HepG2 (cell line): ENCODE results near the gene EOLA1. TPM values are rescaled to one million over a fixed set of nuclear protein-coding genes. Genes with fewer than 3 reads are reported as not detected.
"Not testable (repeated sequence)": the region's sequence is repeated elsewhere in the genome, so short reads cannot be mapped to it uniquely, and the experiment has no call there.

Source experiments
- ATAC-seq: fragments of 200-7000 bp; cut with Tn5 transposase; 3 replicates; pipeline ENCODE4 v1.9.1; 2020; ENCODE audit warnings: mild to moderate bottlenecking, moderate library complexity
- BruUV-seq: library from RNA; stranded (reverse); fragments of 400-500 nt; replicated peaks from 2 replicates; lab custom pipeline; 2021; lab: Mats Ljungman, UMichigan
- CTCF ChIA-PET: fragments of 300-600 bp; formaldehyde crosslinking; extraction: SDS; loops from one replicate; lab custom pipeline; 2021; ENCODE audit warnings: low total read pairs, inconsistent platforms, low intra/inter-chr PET ratio; lab: Yijun Ruan, JAX
- POLR2A ChIA-PET: fragments of 350-600 bp; sonication (Branson Sonifier 250); formaldehyde crosslinking; loops from one replicate; lab custom pipeline; 2020; ENCODE audit warnings: antibody characterized with exemption, inconsistent platforms; lab: Yijun Ruan, JAX
- DNase-seq: peaks from one replicate; pipeline ENCODE4 v3.0.0-alpha.2; 2015; ENCODE audit warnings: low spot score
- FAIRE-seq: peaks from 3 replicates; lab custom pipeline; 2011; peaks lifted over from hg19 to GRCh38; lab: Jason Lieb, UNC
- H2AFZ ChIP-seq: one replicate; pipeline ENCODE4 v1.6.1; 2011; ENCODE audit warnings: low read length, inconsistent platforms
- H3K27ac ChIP-seq: fragments of 300-600 bp; 3 replicates; pipeline ENCODE4 v1.8.0; 2011; ENCODE audit warnings: mixed run types, mild to moderate bottlenecking, mixed read lengths, low read length, inconsistent platforms; ENCODE audit not compliant: insufficient read depth; ENCODE audit errors: extremely low read length
- H3K27me3 ChIP-seq, 2 experiments: fragments of 200-600 bp in 1 of 2; 2 replicates in 1 of 2; 3 replicates in 1 of 2; pipeline versions ENCODE4 v1.6.0 to v1.8.0; 2011; ENCODE audit warnings: low read length in 2 of 2, mild to moderate bottlenecking in 2 of 2, moderate library complexity in 2 of 2, inconsistent platforms in 1 of 2; ENCODE audit not compliant: insufficient read depth in 2 of 2, control insufficient read depth in 1 of 2
- H3K36me3 ChIP-seq, 2 experiments: fragments of 200-600 bp in 1 of 2; replicated peaks in 1 of 2; 2 replicates in 1 of 2; 3 replicates in 1 of 2; pipeline versions ENCODE4 v1.5.1 to v1.8.0; 2011; ENCODE audit warnings: low read length in 2 of 2, inconsistent platforms in 1 of 2; ENCODE audit not compliant: insufficient read depth in 2 of 2, control insufficient read depth in 1 of 2
- H3K4me1 ChIP-seq: 2 replicates; pipeline ENCODE4 v1.5.1; 2012; ENCODE audit warnings: low read length, inconsistent platforms; ENCODE audit not compliant: insufficient read depth
- H3K4me2 ChIP-seq: 2 replicates; pipeline ENCODE4 v1.6.0; 2011; ENCODE audit warnings: low read depth, low read length, inconsistent platforms
- H3K4me3 ChIP-seq, 3 experiments: fragments of 200-600 bp in 1 of 3; sonication (generic), shearing (Covaris generic) in 1 of 3; replicated peaks in 1 of 3; 2 replicates each; pipeline ENCODE4 v1.5.1; 2011 to 2016; ENCODE audit warnings: low read length in 3 of 3, inconsistent platforms in 2 of 3, low read depth in 2 of 3, mild to moderate bottlenecking in 2 of 3, control low read depth in 1 of 3, mixed read lengths in 1 of 3; ENCODE audit not compliant: insufficient read depth in 1 of 3
- H3K79me2 ChIP-seq: one replicate; pipeline ENCODE4 v1.6.1; 2011; ENCODE audit warnings: low read length, inconsistent platforms; ENCODE audit not compliant: insufficient read depth
- H3K9ac ChIP-seq: 2 replicates; pipeline ENCODE4 v1.6.0; 2011; ENCODE audit warnings: mild to moderate bottlenecking, low read depth, low read length, inconsistent platforms; ENCODE audit not compliant: insufficient read depth
- H3K9me3 ChIP-seq: 2 replicates; pipeline ENCODE4 v1.5.1; 2012; ENCODE audit warnings: mild to moderate bottlenecking, low read length
- H4K20me1 ChIP-seq: 2 replicates; pipeline ENCODE4 v1.6.0; 2011; ENCODE audit warnings: inconsistent platforms, mild to moderate bottlenecking, low read length, moderate library complexity; ENCODE audit not compliant: insufficient read depth
- CCDC6 ChIP-seq: sonication (generic); formaldehyde crosslinking; IDR thresholded peaks from 2 replicates; pipeline ENCODE4 v1.8.1; 2022; ENCODE audit warnings: mild to moderate bottlenecking, missing genetic modification reagents, moderate library complexity
- ETV6 ChIP-seq: sonication (generic); formaldehyde crosslinking; conservative IDR thresholded peaks from 2 replicates; pipeline ENCODE4 v1.4.0; 2020; ENCODE audit warnings: missing genetic modification reagents
- KLF13 ChIP-seq: sonication (generic); formaldehyde crosslinking; IDR thresholded peaks from 2 replicates; pipeline ENCODE4 v1.4.0; 2020; ENCODE audit warnings: mild to moderate bottlenecking, missing genetic modification reagents
- KLF16 ChIP-seq, 2 experiments: sonication (generic) in 1 of 2; formaldehyde crosslinking in 1 of 2; IDR thresholded peaks; 2 replicates each; pipeline versions ENCODE4 v1.6.1 to v1.8.0; 2016 to 2023; ENCODE audit warnings: missing genetic modification reagents in 2 of 2, missing compliant biosample characterization in 1 of 2
- MBNL3 ChIP-seq: fragments of 250-450 bp; sonication (Bioruptor Pico); conservative IDR thresholded peaks from 2 replicates; pipeline ENCODE4 v1.8.0; 2022; ENCODE audit warnings: mild to moderate bottlenecking, inconsistent platforms
- PAX8 ChIP-seq: sonication (generic); formaldehyde crosslinking; IDR thresholded peaks from 2 replicates; pipeline ENCODE4 v1.8.0; 2022; ENCODE audit warnings: mild to moderate bottlenecking, missing genetic modification reagents, borderline replicate concordance
- PRPF4 ChIP-seq: fragments of 200-400 bp; formaldehyde crosslinking; IDR thresholded peaks from 2 replicates; pipeline ENCODE4 v1.6.1; 2016; ENCODE audit warnings: low read length, low read depth; ENCODE audit not compliant: poor library complexity, severe bottlenecking
- ZFP62 ChIP-seq: sonication (generic); formaldehyde crosslinking; IDR thresholded peaks from 2 replicates; pipeline ENCODE4 v1.4.0; 2020; ENCODE audit warnings: missing genetic modification reagents
- ZNF770 ChIP-seq: sonication (generic); formaldehyde crosslinking; IDR thresholded peaks from 2 replicates; pipeline ENCODE4 v1.5.0; 2020; ENCODE audit warnings: mild to moderate bottlenecking, missing genetic modification reagents
- WGBS: methylation state at CpG from one replicate; pipeline ENCODE4 v1.1.6; 2017; ENCODE audit warnings: low lambda C conversion rate; 5-methylcytosine and 5-hydroxymethylcytosine counted together
- in situ Hi-C: cut with HindIII; loops from 2 replicates; pipeline ENCODE4 v1.10.0; 2017; ENCODE audit warnings: low pct_unique_long_range_greater_than_20kb; ENCODE audit not compliant: extremely low pct_ligation_motif_present
- intact Hi-C: fragments of 100-400 bp; cut with micrococcal nuclease; formaldehyde crosslinking; loops from one replicate; pipeline ENCODE4 v1.10.0; 2022; ENCODE audit not compliant: unreplicated experiment
- polyA plus RNA-seq, 8 experiments: library from polyadenylated mRNA; depleted of rRNA in 3 of 8; stranded (reverse) in 7 of 8; unstranded in 1 of 8; fragments of >200 nt; fragmentation: Illumina TruSeq in 4 of 8; extraction: Trizol in 4 of 8; gene quantifications; 2 replicates each; pipeline versions ENCODE4 v1.2.1 to v1.2.3, GENCODE V29; 2011 to 2016; ENCODE audit warnings: low read depth in 4 of 8, missing spikeins in 1 of 8, mixed read lengths in 1 of 8; ENCODE audit not compliant: insufficient read depth in 1 of 8
- total RNA-seq, 5 experiments: library from RNA; depleted of rRNA; stranded (reverse); fragments of >200 nt; fragmentation: Illumina TruSeq; extraction: Trizol; gene quantifications; 2 replicates each; pipeline ENCODE4 v1.2.3, GENCODE V29; 2016; ENCODE audit warnings: low read depth in 1 of 5
- TF ChIP-seq, protein P1 (sequence below): IDR thresholded peaks from 2 replicates; pipeline ENCODE4 v1.4.0; 2020; ENCODE audit warnings: mild to moderate bottlenecking, missing genetic modification reagents
- TF ChIP-seq, protein P2 (sequence below): sonication (generic); formaldehyde crosslinking; IDR thresholded peaks from 2 replicates; pipeline ENCODE4 v1.8.1; 2023; ENCODE audit warnings: missing genetic modification reagents, mild to moderate bottlenecking, borderline replicate concordance
- TF ChIP-seq, protein P3 (sequence below): sonication (generic); formaldehyde crosslinking; IDR thresholded peaks from 2 replicates; pipeline ENCODE4 v1.4.0; 2020; ENCODE audit warnings: missing genetic modification reagents, low read depth, mild to moderate bottlenecking, borderline replicate concordance

Gene EOLA1
- total and polyA plus RNA-seq, 2 of the 13 experiments (the other 11 are each of a cell fraction or from before 2014, with no cell fraction given), result 6.5 to 9.6 TPM

DNA sequence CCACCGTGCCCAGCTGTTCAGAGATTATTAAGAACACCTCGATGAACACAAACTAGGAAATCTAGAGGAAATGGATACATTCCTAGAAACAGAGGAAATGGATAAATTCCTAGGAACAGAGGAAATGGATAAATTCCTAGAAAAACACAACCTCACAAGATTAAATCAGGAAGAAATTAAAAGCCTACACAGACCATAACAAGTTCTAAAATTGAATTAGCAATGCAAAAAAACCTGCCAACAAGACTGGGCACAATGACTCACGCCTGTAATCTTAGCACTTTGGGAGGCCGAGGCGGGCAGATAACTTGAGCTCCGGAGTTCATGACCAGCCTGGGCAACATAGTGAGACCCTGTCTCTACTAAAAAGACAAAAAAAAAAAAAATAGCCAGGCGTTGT is 22.6 kb upstream of the EOLA1 start (continued):
- TF ChIP-seq, protein P1, sequence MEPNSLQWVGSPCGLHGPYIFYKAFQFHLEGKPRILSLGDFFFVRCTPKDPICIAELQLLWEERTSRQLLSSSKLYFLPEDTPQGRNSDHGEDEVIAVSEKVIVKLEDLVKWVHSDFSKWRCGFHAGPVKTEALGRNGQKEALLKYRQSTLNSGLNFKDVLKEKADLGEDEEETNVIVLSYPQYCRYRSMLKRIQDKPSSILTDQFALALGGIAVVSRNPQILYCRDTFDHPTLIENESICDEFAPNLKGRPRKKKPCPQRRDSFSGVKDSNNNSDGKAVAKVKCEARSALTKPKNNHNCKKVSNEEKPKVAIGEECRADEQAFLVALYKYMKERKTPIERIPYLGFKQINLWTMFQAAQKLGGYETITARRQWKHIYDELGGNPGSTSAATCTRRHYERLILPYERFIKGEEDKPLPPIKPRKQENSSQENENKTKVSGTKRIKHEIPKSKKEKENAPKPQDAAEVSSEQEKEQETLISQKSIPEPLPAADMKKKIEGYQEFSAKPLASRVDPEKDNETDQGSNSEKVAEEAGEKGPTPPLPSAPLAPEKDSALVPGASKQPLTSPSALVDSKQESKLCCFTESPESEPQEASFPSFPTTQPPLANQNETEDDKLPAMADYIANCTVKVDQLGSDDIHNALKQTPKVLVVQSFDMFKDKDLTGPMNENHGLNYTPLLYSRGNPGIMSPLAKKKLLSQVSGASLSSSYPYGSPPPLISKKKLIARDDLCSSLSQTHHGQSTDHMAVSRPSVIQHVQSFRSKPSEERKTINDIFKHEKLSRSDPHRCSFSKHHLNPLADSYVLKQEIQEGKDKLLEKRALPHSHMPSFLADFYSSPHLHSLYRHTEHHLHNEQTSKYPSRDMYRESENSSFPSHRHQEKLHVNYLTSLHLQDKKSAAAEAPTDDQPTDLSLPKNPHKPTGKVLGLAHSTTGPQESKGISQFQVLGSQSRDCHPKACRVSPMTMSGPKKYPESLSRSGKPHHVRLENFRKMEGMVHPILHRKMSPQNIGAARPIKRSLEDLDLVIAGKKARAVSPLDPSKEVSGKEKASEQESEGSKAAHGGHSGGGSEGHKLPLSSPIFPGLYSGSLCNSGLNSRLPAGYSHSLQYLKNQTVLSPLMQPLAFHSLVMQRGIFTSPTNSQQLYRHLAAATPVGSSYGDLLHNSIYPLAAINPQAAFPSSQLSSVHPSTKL (CRISPR knock-in tag), result no peak
- TF ChIP-seq, protein P2, sequence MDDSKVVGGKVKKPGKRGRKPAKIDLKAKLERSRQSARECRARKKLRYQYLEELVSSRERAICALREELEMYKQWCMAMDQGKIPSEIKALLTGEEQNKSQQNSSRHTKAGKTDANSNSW (CRISPR knock-in tag), result no peak
- TF ChIP-seq ETV6 (no peak), PRPF4 (no peak), MBNL3 (CRISPR knock-in tag) (no peak), ZNF770 (no peak), ZFP62 (CRISPR knock-in tag) (no peak), KLF16 (CRISPR knock-in tag; IDR thresholded peaks at IDR 0.05) (no peak), KLF13 (CRISPR knock-in tag) (no peak), CCDC6 (CRISPR knock-in tag) (no peak), PAX8 (CRISPR knock-in tag) (no peak)
- TF ChIP-seq, protein P3, sequence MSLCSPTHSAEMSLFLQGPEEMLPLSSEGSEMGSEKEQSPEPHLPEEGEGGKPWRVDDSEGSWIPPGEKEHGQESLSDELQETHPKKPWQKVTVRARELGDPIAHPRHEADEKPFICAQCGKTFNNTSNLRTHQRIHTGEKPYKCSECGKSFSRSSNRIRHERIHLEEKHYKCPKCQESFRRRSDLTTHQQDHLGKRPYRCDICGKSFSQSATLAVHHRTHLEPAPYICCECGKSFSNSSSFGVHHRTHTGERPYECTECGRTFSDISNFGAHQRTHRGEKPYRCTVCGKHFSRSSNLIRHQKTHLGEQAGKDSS (CRISPR knock-in tag), result no peak

DNA sequence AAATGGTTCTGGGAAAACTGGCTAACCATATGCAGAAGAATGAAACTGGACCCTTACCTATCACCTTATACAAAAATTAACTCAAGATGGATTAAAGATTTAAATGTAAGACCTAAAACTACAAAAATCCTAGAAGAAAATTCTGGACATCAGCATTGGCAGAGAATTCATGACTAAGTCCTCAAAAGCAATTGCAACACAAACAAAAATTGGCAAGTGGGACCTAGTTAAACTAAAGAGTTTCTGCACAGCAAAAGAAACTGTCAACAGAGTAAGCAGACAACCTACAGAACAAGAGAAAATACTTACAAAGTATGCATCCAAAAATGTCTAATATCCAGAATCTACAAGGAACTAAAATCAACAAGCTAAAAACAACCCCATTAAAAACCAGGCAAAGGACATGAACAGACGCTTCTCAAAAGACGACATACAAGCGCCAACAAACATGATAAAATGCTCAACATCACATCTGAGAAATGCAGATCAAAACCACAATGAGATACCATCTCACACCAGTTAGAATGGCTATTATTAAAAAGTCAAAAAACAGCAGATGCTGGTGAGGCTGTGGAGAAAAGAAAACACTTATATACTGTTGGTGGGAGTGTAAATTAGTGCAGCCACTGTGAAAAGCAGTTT is 20.1 kb upstream of the EOLA1 start:
- H3K36me3 ChIP-seq, H3K9me3 ChIP-seq, H3K27me3 ChIP-seq, H3K4me2 ChIP-seq, H2AFZ ChIP-seq, DNase-seq, H3K9ac ChIP-seq, FAIRE-seq, H3K4me3 ChIP-seq, H3K4me1 ChIP-seq, H3K79me2 ChIP-seq, BruUV-seq, H4K20me1 ChIP-seq, H3K27ac ChIP-seq, ATAC-seq, POLR2A ChIA-PET, intact Hi-C loops, in situ Hi-C loops, CTCF ChIA-PET: not testable (repeated sequence)
- 73% methylated on average over 3 of the region's 3 CpGs for WGBS
